ENCODE data around the gene SCN3B.

- TF ChIP-seq ZNF362 (tag by site-specific recombination; IDR thresholded peaks at IDR 0.05) (no peak), GLIS2 (tag by site-specific recombination; IDR thresholded peaks at IDR 0.05) (no peak), CTCF (tag by site-specific recombination; IDR thresholded peaks at IDR 0.05) (no peak), BCL6B (tag by site-specific recombination; IDR thresholded peaks at IDR 0.05) (no peak), PBX3 (CRISPR knock-in tag; IDR thresholded peaks at IDR 0.05) (no peak), ZNF302 (tag by site-specific recombination; IDR thresholded peaks at IDR 0.05; ENCODE audit: low read depth) (no peak), ZNF24 (tag by site-specific recombination; IDR thresholded peaks at IDR 0.05) (no peak), ZNF530 (tag by site-specific recombination; IDR thresholded peaks at IDR 0.05; ENCODE audit: low read depth) (no peak), ZNF311 (tag by site-specific recombination; IDR thresholded peaks at IDR 0.05; ENCODE audit: borderline replicate concordance) (no peak), ZBTB8A (tag by site-specific recombination; IDR thresholded peaks at IDR 0.05) (no peak), ZNF19 (tag by site-specific recombination; IDR thresholded peaks at IDR 0.05; ENCODE audit: low read depth) (no peak), MZF1 (tag by site-specific recombination; IDR thresholded peaks at IDR 0.05; ENCODE audit: borderline replicate concordance) (no peak), ZNF10 (tag by site-specific recombination; IDR thresholded peaks at IDR 0.05) (no peak)
- TF ChIP-seq, protein P1, sequence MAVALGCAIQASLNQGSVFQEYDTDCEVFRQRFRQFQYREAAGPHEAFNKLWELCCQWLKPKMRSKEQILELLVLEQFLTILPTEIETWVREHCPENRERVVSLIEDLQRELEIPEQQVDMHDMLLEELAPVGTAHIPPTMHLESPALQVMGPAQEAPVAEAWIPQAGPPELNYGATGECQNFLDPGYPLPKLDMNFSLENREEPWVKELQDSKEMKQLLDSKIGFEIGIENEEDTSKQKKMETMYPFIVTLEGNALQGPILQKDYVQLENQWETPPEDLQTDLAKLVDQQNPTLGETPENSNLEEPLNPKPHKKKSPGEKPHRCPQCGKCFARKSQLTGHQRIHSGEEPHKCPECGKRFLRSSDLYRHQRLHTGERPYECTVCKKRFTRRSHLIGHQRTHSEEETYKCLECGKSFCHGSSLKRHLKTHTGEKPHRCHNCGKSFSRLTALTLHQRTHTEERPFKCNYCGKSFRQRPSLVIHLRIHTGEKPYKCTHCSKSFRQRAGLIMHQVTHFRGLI (tag by site-specific recombination; IDR thresholded peaks at IDR 0.05), result no peak
Measured at GRCh38 chr11:123624974-123625373, 29.4 kb downstream of the SCN3B start.

Measured in HEK293 (cell line).